ENCODE data around the gene TOP3A. TPM values are rescaled to one million over a fixed set of nuclear protein-coding genes. Genes with fewer than 3 reads are reported as not detected.
A peak's percentile ranks its signal among the peaks of the same experiment; 100 is the strongest.

TOP3A gene
- total RNA-seq, 2 experiments from 2014 or later = 55.4 to 56.9 TPM

DNA sequence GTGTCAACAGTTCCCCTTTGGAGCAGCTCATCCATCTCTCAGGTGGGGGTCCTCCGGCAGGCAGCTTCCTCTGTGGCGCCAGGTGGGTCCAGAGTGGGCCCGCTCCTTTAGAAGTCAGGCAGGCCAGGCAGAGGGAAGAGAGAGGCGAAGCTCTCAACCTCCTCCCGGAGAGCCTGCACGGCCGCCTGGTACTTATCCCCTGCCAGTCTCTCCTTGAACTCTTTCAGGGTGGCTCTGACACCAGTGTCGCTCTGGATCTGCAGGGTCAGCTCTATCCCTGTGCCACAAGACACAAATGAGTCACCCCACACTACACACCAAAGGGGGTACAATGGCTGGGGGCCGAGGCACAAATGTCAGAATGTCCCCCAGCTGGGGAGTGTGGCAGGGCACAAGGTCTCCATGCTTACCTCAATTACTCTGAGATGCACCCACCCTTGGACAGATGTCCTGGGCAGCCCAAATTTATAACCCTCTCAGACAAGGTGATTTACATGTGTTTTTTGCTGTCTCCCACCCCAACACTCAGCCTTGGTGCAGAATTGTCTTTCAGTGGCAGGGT is 13.9 kb upstream of the TOP3A start:
- H3K4me3 Mint-ChIP-seq = no peak overlapping the region
- H3K36me3 Mint-ChIP-seq = peaks cover 3% of the 10 kb centered on the region
- no peak overlapping the region for H3K27ac Mint-ChIP-seq
- no peak for DNase-seq
- no peaks in the 10 kb centered on the region for H3K9me3 Mint-ChIP-seq
- peaks cover 26% of the 10 kb centered on the region for H3K4me1 Mint-ChIP-seq
- no peaks in the 10 kb centered on the region for H3K27me3 Mint-ChIP-seq

DNA sequence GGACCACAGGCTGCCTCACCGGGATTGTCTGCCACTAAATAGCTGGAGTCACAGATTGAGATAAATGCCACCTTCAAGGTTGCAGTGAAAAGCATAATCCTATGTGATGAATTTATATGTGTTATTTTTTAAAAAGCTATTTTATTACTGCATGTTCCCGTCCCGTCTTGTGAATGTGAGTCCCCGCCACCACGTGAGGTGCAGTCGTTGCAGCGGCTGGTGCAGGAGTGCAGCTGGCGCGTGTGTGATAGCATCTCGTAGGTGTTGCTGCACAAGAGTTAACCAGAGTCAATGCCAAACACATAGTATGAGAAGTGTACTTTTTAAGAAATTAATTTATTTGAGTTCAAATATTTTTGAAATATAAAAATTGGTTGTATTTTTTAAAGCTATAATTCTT is 12.8 kb upstream of the TOP3A start:
- Mint-ChIP-seq H3K4me3 (no peak overlapping the region), H3K9me3 (no peaks in the 10 kb centered on the region), H3K4me1 (peaks cover 26% of the 10 kb centered on the region), H3K36me3 (peaks cover 3% of the 10 kb centered on the region), H3K27ac (no peak overlapping the region), H3K27me3 (no peaks in the 10 kb centered on the region)
- DNase-seq = no peak

DNA sequence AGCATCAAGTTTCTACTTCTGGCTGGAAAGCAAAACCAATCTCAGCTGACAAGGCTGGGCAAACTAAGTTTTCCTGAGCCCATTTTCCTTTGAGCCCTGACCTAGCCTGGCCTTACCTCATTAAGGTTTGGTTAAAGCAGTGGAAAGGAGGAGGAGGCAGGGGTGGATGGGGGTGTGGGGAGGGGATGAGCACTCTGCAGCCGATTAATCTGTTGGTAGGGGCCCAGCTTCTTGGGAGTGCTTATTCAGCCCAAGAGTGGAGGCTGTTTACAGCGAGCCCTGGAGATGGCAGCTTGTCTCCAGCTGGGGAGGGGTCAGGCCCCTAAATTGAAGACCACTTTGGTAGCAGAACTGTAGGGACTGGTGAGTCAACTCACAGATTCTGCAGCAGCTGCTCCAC is 12.3 kb upstream of the TOP3A start:
- Mint-ChIP-seq H3K27ac (no peak overlapping the region), H3K36me3 (peaks cover 3% of the 10 kb centered on the region)
- DNase-seq = no peak

DNA sequence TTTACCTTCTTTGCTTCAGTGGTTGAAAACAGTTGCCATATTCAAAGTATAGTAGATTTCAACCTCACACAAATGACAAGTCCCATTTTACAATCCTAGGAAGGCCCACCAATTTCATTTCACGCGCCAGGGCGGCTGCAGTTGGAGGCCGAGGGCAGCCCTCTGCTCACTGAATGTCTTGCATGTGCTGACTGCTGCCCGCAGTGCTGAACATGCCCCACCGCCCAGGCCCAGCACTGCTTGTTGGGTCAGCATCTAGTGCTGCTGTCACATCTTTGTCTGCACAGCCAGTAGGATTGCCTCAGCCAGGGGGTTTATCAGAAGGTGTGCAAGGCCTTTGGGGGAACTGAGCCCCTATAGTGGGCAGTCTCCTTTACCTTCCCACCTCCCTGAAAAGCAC is 11.8 kb upstream of the TOP3A start:
- no peaks in the 10 kb centered on the region for H3K9me3 Mint-ChIP-seq
- no peak for DNase-seq
- H3K27me3 Mint-ChIP-seq = no peaks in the 10 kb centered on the region
- peak overlapping the region; percentile 68 for H3K27ac Mint-ChIP-seq
- no peak overlapping the region for H3K4me3 Mint-ChIP-seq
- no peaks in the 10 kb centered on the region for H3K36me3 Mint-ChIP-seq
- peaks cover 20% of the 10 kb centered on the region for H3K4me1 Mint-ChIP-seq

More for the DNA sequence above, 12.3 kb upstream of the TOP3A start:
- Mint-ChIP-seq H3K4me3 (no peak overlapping the region), H3K9me3 (no peaks in the 10 kb centered on the region), H3K27me3 (no peaks in the 10 kb centered on the region), H3K4me1 (peaks cover 23% of the 10 kb centered on the region)

DNA sequence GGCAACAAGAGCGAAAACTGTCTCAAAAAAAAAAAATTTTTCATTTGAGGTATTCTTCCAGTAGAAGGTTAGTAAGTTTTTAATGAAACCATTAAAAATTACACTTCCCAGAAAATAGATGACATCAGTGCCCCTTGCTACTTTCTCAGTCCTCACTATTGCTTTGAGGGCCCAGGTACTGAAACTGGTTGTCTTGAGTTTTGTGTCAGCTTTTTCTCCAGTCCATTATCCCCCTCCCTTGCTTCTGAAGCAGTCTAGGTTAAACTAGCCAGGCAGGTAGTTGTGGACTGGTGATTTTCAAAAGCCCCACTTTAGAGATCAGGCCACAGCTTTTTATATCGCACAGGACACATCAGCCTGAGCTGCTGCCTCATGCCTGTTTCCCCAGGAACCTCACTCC is 11.2 kb upstream of the TOP3A start:
- no peaks in the 10 kb centered on the region for H3K9me3 Mint-ChIP-seq
- H3K27me3 Mint-ChIP-seq = no peaks in the 10 kb centered on the region
- no peak overlapping the region for H3K4me3 Mint-ChIP-seq
- DNase-seq = no peak
- H3K36me3 Mint-ChIP-seq = no peaks in the 10 kb centered on the region
- H3K4me1 Mint-ChIP-seq = peaks cover 23% of the 10 kb centered on the region
- H3K27ac Mint-ChIP-seq = peak overlapping the region; percentile 68

DNA sequence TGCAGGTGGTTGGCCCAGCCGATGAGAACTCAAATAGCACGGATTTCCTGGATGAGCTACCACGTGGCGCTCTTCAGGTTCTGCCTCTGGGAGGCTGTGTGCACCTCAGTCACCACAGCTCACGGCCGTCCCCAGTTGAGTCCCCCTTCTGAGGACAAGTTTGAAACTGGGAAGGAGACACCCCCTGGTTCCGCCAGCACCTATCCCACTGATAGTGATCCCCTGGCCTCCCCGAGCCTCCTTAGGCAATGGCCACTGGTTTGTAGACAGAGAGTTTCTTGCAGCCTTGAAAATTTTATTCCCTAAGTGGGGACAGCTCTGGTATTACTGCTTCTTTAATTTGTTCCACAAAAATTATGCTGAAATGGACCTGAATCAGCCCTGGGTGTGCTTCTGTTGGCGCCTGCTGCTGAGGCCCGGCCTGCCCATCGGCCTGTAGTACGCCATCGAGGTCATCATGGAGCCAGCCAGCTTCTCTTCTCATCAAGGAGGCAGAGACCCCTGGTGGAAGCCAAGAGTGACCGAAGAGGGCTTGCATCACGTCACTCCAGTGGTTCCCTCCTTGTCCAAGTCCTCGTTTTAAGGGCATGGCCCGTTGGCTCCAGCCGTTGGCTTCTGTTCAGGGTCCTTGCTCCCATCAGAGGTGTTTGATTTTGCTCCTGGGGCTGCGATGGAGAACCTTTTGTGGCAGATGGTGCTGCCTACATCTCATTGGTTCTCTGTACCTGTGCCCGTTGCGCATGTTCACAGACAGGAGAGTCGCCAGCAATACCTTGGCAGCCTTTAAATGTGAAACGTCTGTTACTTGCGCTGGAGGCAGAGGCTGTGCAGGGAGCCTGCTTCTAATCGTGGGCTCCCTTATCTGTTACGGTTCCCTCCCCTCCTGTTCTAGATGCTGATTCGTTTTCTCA is 9.6 kb upstream of the TOP3A start:
- Mint-ChIP-seq H3K27me3 (no peaks in the 10 kb centered on the region), H3K36me3 (no peaks in the 10 kb centered on the region), H3K9me3 (no peaks in the 10 kb centered on the region), H3K4me3 (no peak overlapping the region), H3K27ac (peak overlapping the region; percentile 68), H3K4me1 (peaks cover 37% of the 10 kb centered on the region)
- no peak for DNase-seq

DNA sequence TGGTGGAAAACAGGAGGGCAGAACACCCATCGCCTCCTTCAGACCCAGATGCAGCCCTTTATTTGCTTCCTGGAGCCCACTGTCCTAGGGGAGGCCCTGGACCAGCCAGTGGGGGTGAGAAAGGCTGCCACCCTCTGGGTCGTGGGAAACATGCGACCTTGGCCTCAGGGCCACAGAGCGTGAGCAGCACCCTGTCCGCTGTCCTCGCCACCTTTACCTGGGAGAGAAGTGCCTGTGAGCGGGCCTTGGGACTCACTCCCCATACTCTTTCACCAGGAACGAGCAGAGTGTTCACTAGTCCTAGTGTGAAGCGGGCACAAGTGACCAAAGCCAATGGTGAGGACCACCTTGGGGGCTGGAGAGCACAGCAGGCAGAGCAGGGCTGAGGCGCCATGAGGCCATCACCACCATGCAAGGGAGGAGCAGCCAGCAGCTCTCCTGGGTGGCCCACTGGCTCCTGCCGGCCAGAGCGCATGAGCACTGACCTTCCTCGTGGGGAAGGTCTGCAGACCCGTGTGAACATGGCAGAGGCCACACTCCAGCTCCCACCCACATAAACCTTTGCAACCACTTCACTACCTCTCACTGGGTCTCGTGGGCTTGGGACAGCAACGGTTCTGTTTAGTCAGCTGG is 8.8 kb upstream of the TOP3A start:
- Mint-ChIP-seq H3K4me1 (peaks cover 45% of the 10 kb centered on the region), H3K4me3 (no peak overlapping the region), H3K9me3 (no peaks in the 10 kb centered on the region), H3K36me3 (peaks cover 3% of the 10 kb centered on the region), H3K27ac (no peak overlapping the region), H3K27me3 (no peaks in the 10 kb centered on the region)
- no peak for DNase-seq

DNA sequence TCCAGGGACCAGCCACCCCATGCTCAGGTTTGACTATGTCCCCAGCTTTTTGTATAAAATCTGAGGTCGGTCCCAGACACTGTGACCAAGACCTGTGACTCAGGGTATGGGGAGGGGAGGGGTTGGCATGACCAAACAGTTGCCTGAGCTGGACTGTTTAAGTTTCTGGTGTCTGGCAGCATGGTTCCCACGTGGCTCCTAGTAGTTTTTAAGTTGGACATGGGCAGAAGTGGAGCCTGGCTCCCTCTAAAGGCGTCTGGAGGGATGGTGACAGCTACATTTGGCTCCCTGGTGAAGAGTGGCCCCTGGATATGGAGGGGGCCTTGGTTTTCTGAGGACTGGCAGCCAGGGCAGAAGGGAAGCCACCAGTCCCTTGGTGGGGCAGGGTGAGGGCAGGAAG is 8.2 kb upstream of the TOP3A start:
- Mint-ChIP-seq H3K36me3 (peaks cover 6% of the 10 kb centered on the region), H3K27ac (no peak overlapping the region), H3K4me1 (peaks cover 51% of the 10 kb centered on the region), H3K4me3 (no peak overlapping the region), H3K27me3 (no peaks in the 10 kb centered on the region), H3K9me3 (no peaks in the 10 kb centered on the region)
- no peak for DNase-seq

DNA sequence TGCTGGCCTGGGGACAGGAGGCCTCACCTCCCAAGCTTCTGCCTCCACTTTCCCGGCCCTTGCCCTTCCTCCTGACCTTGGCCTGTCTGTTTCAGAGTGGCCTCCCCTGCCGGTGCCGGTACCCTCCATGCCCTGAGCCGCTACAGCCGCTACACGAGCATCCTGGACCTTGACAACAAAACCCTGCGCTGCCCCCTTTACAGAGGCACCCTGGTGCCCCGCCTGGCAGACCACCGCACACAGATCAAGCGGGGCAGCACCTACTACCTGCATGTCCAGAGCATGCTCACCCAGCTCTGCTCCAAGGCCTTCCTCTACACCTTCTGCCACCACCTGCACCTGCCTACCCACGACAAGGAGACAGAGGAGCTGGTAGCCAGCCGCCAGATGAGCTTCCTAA is 7.7 kb upstream of the TOP3A start:
- DNase-seq = no peak
- Mint-ChIP-seq H3K4me3 (no peak overlapping the region), H3K9me3 (no peaks in the 10 kb centered on the region), H3K36me3 (peaks cover 8% of the 10 kb centered on the region), H3K27me3 (no peaks in the 10 kb centered on the region), H3K4me1 (peaks cover 53% of the 10 kb centered on the region), H3K27ac (no peak overlapping the region)

DNA sequence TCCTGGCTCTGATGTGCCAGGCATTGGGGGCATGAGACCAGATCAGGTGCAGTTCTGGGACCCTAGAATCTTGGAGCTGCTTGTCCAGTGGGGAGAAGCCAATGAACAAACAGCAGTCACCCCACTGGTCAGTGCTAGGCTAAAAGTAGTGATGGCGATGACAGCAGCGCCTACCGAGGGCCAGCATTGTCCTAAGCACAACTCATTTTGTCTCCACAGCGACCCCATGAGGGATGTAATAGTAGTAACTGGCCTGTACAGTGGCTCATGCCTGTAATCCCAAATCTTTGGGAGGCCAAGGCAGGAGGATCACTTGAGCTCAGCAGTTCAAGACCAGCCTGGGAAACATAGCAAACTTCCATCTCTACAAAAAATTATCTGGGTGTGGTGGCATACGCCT is 6.5 kb upstream of the TOP3A start:
- Mint-ChIP-seq H3K4me3 (no peak overlapping the region), H3K9me3 (no peaks in the 10 kb centered on the region), H3K4me1 (peaks cover 62% of the 10 kb centered on the region), H3K27ac (no peak overlapping the region), H3K36me3 (peaks cover 20% of the 10 kb centered on the region), H3K27me3 (no peaks in the 10 kb centered on the region)
- DNase-seq = no peak

DNA sequence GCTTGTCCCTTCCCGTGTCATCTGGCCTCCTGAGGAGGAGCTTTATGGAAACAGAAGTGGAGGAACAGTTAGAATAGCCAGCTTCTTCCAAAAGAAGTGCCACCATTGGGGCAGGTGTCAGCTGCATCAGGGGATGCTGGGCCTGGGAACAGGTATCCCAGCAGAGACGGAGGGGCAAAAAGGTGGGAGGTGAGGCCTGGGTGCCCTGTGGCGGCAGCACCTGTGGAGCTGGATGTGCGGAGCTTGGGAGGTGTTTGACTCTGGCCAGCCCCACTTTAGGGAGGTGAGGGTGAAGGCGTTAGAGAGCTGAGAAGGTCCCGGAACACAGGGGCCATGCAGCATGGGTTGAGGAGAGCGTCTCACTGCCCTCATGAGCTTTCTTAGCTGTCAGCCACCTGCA is 5.5 kb upstream of the TOP3A start:
- DNase-seq = no peak
- Mint-ChIP-seq H3K36me3 (peaks cover 24% of the 10 kb centered on the region), H3K4me1 (peaks cover 61% of the 10 kb centered on the region), H3K27me3 (no peaks in the 10 kb centered on the region), H3K9me3 (no peaks in the 10 kb centered on the region), H3K4me3 (no peak overlapping the region), H3K27ac (no peak overlapping the region)

DNA sequence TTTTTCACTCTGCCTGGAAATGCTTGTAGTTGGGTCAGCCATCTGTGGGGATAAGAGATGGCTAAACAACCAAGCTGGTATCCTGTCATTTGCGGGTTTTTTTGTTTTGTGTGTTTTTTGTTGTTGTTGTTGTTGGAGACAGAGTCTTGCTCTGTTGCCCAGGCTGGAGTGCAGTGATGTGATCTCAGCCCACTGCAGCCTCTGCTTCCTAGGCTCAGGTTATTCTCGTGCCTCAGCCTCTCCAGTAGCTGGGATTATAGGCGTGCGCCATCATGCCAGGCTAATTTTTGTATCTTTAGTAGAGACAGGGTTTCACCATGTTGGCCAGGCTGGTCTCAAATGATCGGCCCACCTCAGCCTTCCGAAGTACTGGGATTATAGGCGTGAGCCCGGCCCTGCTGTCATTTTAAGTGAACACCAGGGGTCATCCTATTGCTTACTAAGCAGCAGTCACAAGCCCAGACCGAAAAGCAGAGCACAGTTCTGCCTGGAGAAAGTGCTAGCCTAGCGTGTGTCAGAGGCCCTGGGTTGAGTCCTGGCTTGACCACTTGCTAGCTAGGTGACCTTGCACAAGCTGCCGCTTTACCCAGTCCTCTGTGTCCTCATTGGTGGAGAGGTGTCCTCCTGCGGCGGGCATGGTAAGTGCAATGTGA is 4.9 kb upstream of the TOP3A start:
- peaks cover 24% of the 10 kb centered on the region for H3K36me3 Mint-ChIP-seq
- peak overlapping the region; percentile 48 for H3K4me3 Mint-ChIP-seq
- DNase-seq = no peak
- no peaks in the 10 kb centered on the region for H3K9me3 Mint-ChIP-seq
- no peak overlapping the region for H3K27ac Mint-ChIP-seq
- H3K27me3 Mint-ChIP-seq = no peaks in the 10 kb centered on the region
- H3K4me1 Mint-ChIP-seq = peaks cover 55% of the 10 kb centered on the region

DNA sequence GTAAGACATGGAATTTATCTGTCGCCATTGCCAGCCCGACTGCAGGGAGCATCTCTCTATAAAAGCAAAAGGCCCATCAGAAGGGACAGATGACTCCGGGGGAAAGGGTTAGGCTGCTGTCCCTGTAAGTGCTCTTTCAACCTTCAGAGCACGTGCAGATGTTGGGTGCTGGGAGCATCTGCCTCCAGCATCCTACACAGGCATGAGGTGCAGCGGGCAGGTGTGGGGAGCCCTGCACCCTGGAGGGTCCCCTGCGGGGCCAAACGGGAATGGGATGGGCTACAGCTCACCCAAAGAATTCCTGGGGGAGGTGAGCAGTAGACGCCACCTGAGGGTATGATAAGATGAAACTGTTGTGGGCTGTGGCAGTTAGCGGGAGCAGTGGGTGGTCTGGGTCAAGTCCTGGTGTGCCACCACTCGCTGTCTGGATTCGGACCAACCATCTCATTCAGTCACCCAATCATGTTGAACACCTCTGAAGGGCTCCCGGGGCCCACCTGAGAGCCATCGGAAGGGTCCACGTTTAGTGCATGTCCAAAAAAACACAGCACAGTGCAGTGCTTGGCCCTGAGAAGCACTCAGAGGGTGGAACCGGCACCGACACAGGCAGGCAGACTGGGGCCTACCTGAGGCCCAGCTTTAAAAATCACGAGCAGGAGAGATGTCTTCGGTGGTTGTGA is 4.1 kb upstream of the TOP3A start:
- Mint-ChIP-seq H3K9me3 (no peaks in the 10 kb centered on the region), H3K4me3 (peak overlapping the region; percentile 37)

DNA sequence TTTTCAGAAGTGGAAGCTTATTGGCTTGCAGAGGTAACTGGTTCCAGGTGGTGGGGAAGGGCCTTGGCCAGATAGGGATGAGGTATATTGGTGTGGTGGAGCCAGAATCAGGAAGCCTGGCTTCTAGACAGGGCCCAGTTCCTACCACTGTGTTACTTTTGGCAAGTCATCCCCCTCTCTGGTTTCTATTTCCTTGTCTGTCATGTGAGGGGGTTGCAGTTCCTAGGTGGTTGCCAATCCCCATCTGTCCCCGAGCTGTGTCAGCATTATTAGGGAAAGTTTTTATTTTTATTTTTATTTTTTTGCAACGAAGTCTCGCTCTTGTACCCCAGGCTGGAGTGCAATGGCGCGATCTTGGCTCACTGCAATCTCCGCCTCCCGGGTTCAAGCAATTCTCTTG is 3.3 kb upstream of the TOP3A start:
- Mint-ChIP-seq H3K4me1 (peaks cover 61% of the 10 kb centered on the region), H3K27me3 (no peaks in the 10 kb centered on the region), H3K9me3 (no peaks in the 10 kb centered on the region), H3K36me3 (peaks cover 35% of the 10 kb centered on the region), H3K27ac (peak overlapping the region; percentile 31), H3K4me3 (peak overlapping the region; percentile 37)
- no peak for DNase-seq

More for the DNA sequence above, 4.1 kb upstream of the TOP3A start:
- Mint-ChIP-seq H3K27ac (no peak overlapping the region), H3K36me3 (peaks cover 29% of the 10 kb centered on the region), H3K4me1 (peaks cover 56% of the 10 kb centered on the region), H3K27me3 (no peaks in the 10 kb centered on the region)
- no peak for DNase-seq

DNA sequence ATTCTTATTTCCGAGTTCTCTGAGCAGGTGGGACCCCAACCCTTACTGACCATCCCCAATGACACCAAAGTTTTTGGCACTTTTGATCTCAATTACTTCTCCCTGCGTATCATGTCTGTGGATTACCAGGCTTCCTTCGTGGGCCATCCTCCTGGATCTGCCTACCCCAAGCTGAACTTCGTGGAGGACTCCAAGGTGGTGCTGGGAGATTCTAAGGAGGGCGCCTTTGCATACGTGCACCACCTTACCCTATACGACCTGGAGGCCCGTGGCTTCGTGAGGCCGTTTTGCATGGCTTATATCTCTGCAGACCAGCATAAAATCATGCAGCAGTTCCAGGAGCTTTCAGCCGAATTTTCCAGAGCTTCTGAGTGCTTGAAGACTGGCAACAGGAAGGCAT is 1.2 kb upstream of the TOP3A start:
- Mint-ChIP-seq H3K4me1 (peaks cover 71% of the 10 kb centered on the region), H3K4me3 (peak overlapping the region; percentile 92), H3K36me3 (peaks cover 47% of the 10 kb centered on the region), H3K9me3 (no peaks in the 10 kb centered on the region), H3K27me3 (no peaks in the 10 kb centered on the region), H3K27ac (peak overlapping the region; percentile 98)
- DNase-seq = no peak
